Limb (tissue), 2 donors: Measurements from ENCODE around the gene PEAK1.
A peak's percentile ranks its signal among the peaks of the same experiment; 100 is the strongest.

ENCODE experiments used
- DNase-seq, 2 donors: peaks; one replicate each; pipeline ENCODE4 v3.0.0-alpha.2; 2016; ENCODE audit errors: extremely low spot score in 2 of 2

Gene PEAK1

GRCh38 chr15:77067691-77068367 lies 352.1 kb downstream of the PEAK1 start:
- no peak for DNase-seq

- DNase-seq, result no peak
Observed at GRCh38 chr15:77066971-77067690, 352.8 kb downstream of the PEAK1 start.

- DNase-seq, result no peak
Observed at GRCh38 chr15:77064539-77065308, 355.2 kb downstream of the PEAK1 start.

- DNase-seq, result no peak
Observed at GRCh38 chr15:77064063-77064462, 355.8 kb downstream of the PEAK1 start.

GRCh38 chr15:77063249-77063648 lies 356.7 kb downstream of the PEAK1 start:
- DNase-seq, result no peak

- DNase-seq, result peak in 1 of 2 donors; percentile 72
Observed at GRCh38 chr15:77060546-77060945, 359.4 kb downstream of the PEAK1 start.

GRCh38 chr15:77059786-77060361 lies 360.0 kb downstream of the PEAK1 start:
- peak in 1 of 2 donors; percentile 51 for DNase-seq

GRCh38 chr15:77058468-77058867 lies 361.4 kb downstream of the PEAK1 start:
- DNase-seq, result no peak

GRCh38 chr15:77057685-77058084 lies 362.2 kb downstream of the PEAK1 start:
- DNase-seq, result no peak

GRCh38 chr15:77057072-77057471 lies 362.8 kb downstream of the PEAK1 start:
- no peak for DNase-seq

GRCh38 chr15:77053709-77054108 lies 366.2 kb downstream of the PEAK1 start:
- no peak for DNase-seq

- no peak for DNase-seq
Observed at GRCh38 chr15:77052556-77052955, 367.3 kb downstream of the PEAK1 start.
